HCT116 (cell line): ENCODE measurements around the gene ANKRD60. TPM values are rescaled to one million over a fixed set of nuclear protein-coding genes. Genes with fewer than 3 reads are reported as not detected.

Experiments
- ATAC-seq: fragments of 200-7000 bp; cut with Tn5 transposase; 2 replicates; pipeline ENCODE4 v1.9.1; 2020; ENCODE audit warnings: mild to moderate bottlenecking, moderate library complexity
- BruUV-seq: library from RNA; stranded (reverse); fragments of 400-500 nt; replicated peaks from 2 replicates; lab custom pipeline; 2021; lab: Mats Ljungman, UMichigan
- CTCF ChIA-PET: fragments of 300-600 bp; sonication (Branson Sonifier 250); formaldehyde crosslinking; loops from one replicate; lab custom pipeline; 2021; ENCODE audit warnings: antibody characterized with exemption; lab: Charles Lee
- POLR2A ChIA-PET: fragments of 300-600, 350-600 bp; sonication (Branson Sonifier 250); formaldehyde crosslinking; loops from one replicate; lab custom pipeline; 2021; ENCODE audit warnings: antibody characterized with exemption; lab: Charles Lee
- RAD21 ChIA-PET, 2 experiments: fragments of 300-600 bp; sonication (Branson Sonifier 250); formaldehyde crosslinking; loops; one replicate each; lab custom pipeline; 2023; ENCODE audit warnings: low total read pairs in 2 of 2; ENCODE audit not compliant: uncharacterized antibody in 2 of 2, unreplicated experiment in 2 of 2, low non-redundant PET in 1 of 2; lab: Charles Lee
- DNase-seq: peaks from one replicate; pipeline ENCODE4 v3.0.0-alpha.2; 2010; ENCODE audit warnings: low read depth, low spot score
- H2AFZ ChIP-seq: fragments of 200-600 bp; shearing (Covaris generic), sonication (generic); 2 replicates; pipeline ENCODE4 v1.6.1; 2017; ENCODE audit warnings: low read depth, mixed run types, mixed read lengths, antibody characterized with exemption, low read length; ENCODE audit not compliant: poor library complexity, severe bottlenecking
- H3K27ac ChIP-seq: 2 replicates; pipeline ENCODE4 v1.5.1; 2012; ENCODE audit warnings: low read depth, low read length
- H3K27me3 ChIP-seq: fragments of 200-600 bp; sonication (generic); 2 replicates; pipeline ENCODE4 v1.6.1; 2016; ENCODE audit warnings: mixed run types, low read length, mixed read lengths; ENCODE audit not compliant: insufficient read depth
- H3K36me3 ChIP-seq, 2 experiments: fragments of 200-500 bp in 1 of 2; fragments of 200-600 bp in 1 of 2; sonication (Bioruptor generic) in 1 of 2; sonication (generic) in 1 of 2; 2 replicates each; pipeline versions ENCODE4 v1.5.1 to v1.6.1; 2014 to 2016; ENCODE audit warnings: low read length in 2 of 2, inconsistent platforms in 1 of 2, mixed read lengths in 1 of 2, mixed run types in 1 of 2; ENCODE audit not compliant: insufficient read depth in 2 of 2, control insufficient read depth in 1 of 2
- H3K4me1 ChIP-seq, 2 experiments: fragments of 200-600 bp in 1 of 2; sonication (generic) in 1 of 2; 2 replicates each; pipeline versions ENCODE4 v1.5.1 to v1.6.1; 2012 to 2017; ENCODE audit warnings: low read length in 2 of 2, inconsistent platforms in 1 of 2, mild to moderate bottlenecking in 1 of 2, mixed read lengths in 1 of 2, mixed run types in 1 of 2, moderate library complexity in 1 of 2; ENCODE audit not compliant: insufficient read depth in 2 of 2, control insufficient read depth in 1 of 2
- H3K4me2 ChIP-seq: fragments of 200-600 bp; sonication (generic); 2 replicates; pipeline ENCODE4 v1.6.1; 2017; ENCODE audit warnings: mixed run types, low read length, mixed read lengths
- H3K4me3 ChIP-seq, 2 experiments: fragments of 200-600 bp in 1 of 2; sonication (generic) in 1 of 2; replicated peaks in 1 of 2; 2 replicates each; pipeline ENCODE4 v1.5.1; 2011 to 2016; ENCODE audit warnings: low read length in 2 of 2, control low read depth in 1 of 2, low read depth in 1 of 2, mild to moderate bottlenecking in 1 of 2, mixed read lengths in 1 of 2, mixed run types in 1 of 2
- H3K79me2 ChIP-seq: fragments of 200-600 bp; sonication (generic); 2 replicates; pipeline ENCODE4 v1.6.1; 2017; ENCODE audit warnings: mild to moderate bottlenecking, mixed run types, low read length, moderate library complexity, mixed read lengths; ENCODE audit not compliant: insufficient read depth
- H3K9ac ChIP-seq: fragments of 200-600 bp; sonication (generic); 2 replicates; pipeline ENCODE4 v1.6.1; 2016; ENCODE audit warnings: low read length, mixed read lengths
- H3K9me2 ChIP-seq: fragments of 200-600 bp; sonication (generic), shearing (Covaris generic); 2 replicates; pipeline ENCODE4 v1.6.1; 2017; ENCODE audit warnings: mixed run types, mild to moderate bottlenecking, moderate library complexity; ENCODE audit not compliant: insufficient read depth
- H3K9me3 ChIP-seq, 2 experiments: fragments of 200-500 bp in 1 of 2; fragments of 200-600 bp in 1 of 2; sonication (Bioruptor generic) in 1 of 2; sonication (generic) in 1 of 2; 2 replicates each; pipeline ENCODE4 v1.6.1; 2014 to 2017; ENCODE audit warnings: low read length in 2 of 2, mixed read lengths in 2 of 2, inconsistent platforms in 1 of 2, low read depth in 1 of 2, mild to moderate bottlenecking in 1 of 2, mixed run types in 1 of 2, moderate library complexity in 1 of 2; ENCODE audit not compliant: control insufficient read depth in 1 of 2, insufficient read depth in 1 of 2
- H4K20me1 ChIP-seq: fragments of 200-600 bp; sonication (generic), shearing (Covaris generic); 2 replicates; pipeline ENCODE4 v1.6.1; 2017; ENCODE audit warnings: mixed run types, mild to moderate bottlenecking, moderate library complexity; ENCODE audit not compliant: insufficient read depth
- CBX3 ChIP-seq: IDR thresholded peaks from 2 replicates; pipeline ENCODE4 v1.6.1; 2012; ENCODE audit warnings: low read depth
- CEBPB ChIP-seq: IDR thresholded peaks from 2 replicates; pipeline ENCODE4 v1.6.1; 2012; ENCODE audit warnings: low read depth
- CTCF ChIP-seq, 3 experiments: fragments of 200-600 bp in 1 of 3; sonication (generic) in 1 of 3; IDR thresholded peaks in 2 of 3; conservative IDR thresholded peaks in 1 of 3; 2 replicates each; pipeline ENCODE4 v1.5.1; 2012 to 2017; ENCODE audit warnings: low read depth in 2 of 3, low read length in 2 of 3, antibody characterized with exemption in 1 of 3, borderline replicate concordance in 1 of 3, control low read depth in 1 of 3, mild to moderate bottlenecking in 1 of 3, mixed read lengths in 1 of 3, mixed run types in 1 of 3, moderate library complexity in 1 of 3; ENCODE audit not compliant: insufficient read depth in 1 of 3
- EGR1 ChIP-seq: IDR thresholded peaks from 2 replicates; pipeline ENCODE4 v1.6.1; 2012; ENCODE audit warnings: low read depth
- ELF1 ChIP-seq: IDR thresholded peaks from 2 replicates; pipeline ENCODE4 v1.6.1; 2012; ENCODE audit warnings: low read depth, borderline replicate concordance
- EZH2 ChIP-seq: fragments of 200-600 bp; sonication (generic); IDR thresholded peaks from 2 replicates; pipeline ENCODE4 v1.6.1; 2017; ENCODE audit warnings: antibody characterized with exemption, mixed run types
- EZH2phosphoT487 ChIP-seq: fragments of 200-600 bp; IDR thresholded peaks from 2 replicates; pipeline ENCODE4 v1.6.1; 2018; ENCODE audit warnings: antibody characterized with exemption, borderline replicate concordance
- FOSL1 ChIP-seq: IDR thresholded peaks from 2 replicates; pipeline ENCODE4 v1.6.1; 2012; ENCODE audit warnings: low read depth
- JUND ChIP-seq: IDR thresholded peaks from 2 replicates; pipeline ENCODE4 v1.6.1; 2012
- POLR2A ChIP-seq: IDR thresholded peaks from 2 replicates; pipeline ENCODE4 v1.7.0; 2011; ENCODE audit warnings: borderline replicate concordance; ENCODE audit not compliant: insufficient read depth, insufficient read length; ENCODE audit errors: extremely low read depth
- RAD21 ChIP-seq: IDR thresholded peaks from 2 replicates; pipeline ENCODE4 v1.6.1; 2012; ENCODE audit warnings: low read depth, mild to moderate bottlenecking
- REST ChIP-seq: IDR thresholded peaks from 2 replicates; pipeline ENCODE4 v1.6.1; 2012; ENCODE audit warnings: low read depth
- SIN3A ChIP-seq: IDR thresholded peaks from 2 replicates; pipeline ENCODE4 v1.6.1; 2012; ENCODE audit warnings: low read depth
- TCF7L2 ChIP-seq: IDR thresholded peaks from 2 replicates; pipeline ENCODE4 v1.7.0; 2011; ENCODE audit warnings: borderline replicate concordance, inconsistent platforms; ENCODE audit not compliant: insufficient read depth, insufficient read length; ENCODE audit errors: extremely low read depth
- ZBTB33 ChIP-seq: IDR thresholded peaks from 2 replicates; pipeline ENCODE4 v1.6.1; 2011; ENCODE audit warnings: mild to moderate bottlenecking, low read length, moderate library complexity; ENCODE audit not compliant: insufficient replicate concordance; ENCODE audit errors: extremely low read depth
- ZFX ChIP-seq: fragments of 450-650 bp; IDR thresholded peaks from 2 replicates; pipeline ENCODE4 v1.6.1; 2017
- ZNF274 ChIP-seq: fragments of 200-500 bp; sonication (Bioruptor generic); IDR thresholded peaks from 2 replicates; pipeline ENCODE4 v1.6.1; 2014; ENCODE audit warnings: mild to moderate bottlenecking, low read depth, low read length, inconsistent platforms
- intact Hi-C: fragments of 100-400 bp; cut with micrococcal nuclease; formaldehyde crosslinking; loops from 2 replicates; pipeline ENCODE4 v1.10.0; 2022
- total RNA-seq: library from RNA; stranded (reverse); gene quantifications from one replicate; pipeline ENCODE4 v1.2.1, GENCODE V29; 2021; ENCODE audit not compliant: unreplicated experiment

The ANKRD60 gene
- total RNA-seq, 1 experiment from 2014 or later = not detected

- no peaks in the 10 kb centered on the region; the same call in 1 of the 2 replicates for H3K27me3 ChIP-seq
- no peaks in the 10 kb centered on the region for H4K20me1 ChIP-seq
- no peaks in the 10 kb centered on the region for H3K36me3 ChIP-seq
- H3K9ac ChIP-seq = no peak overlapping the region
- TF ChIP-seq EZH2 = no peak
- no peak for TF ChIP-seq FOSL1
- TF ChIP-seq JUND = no peak
- no peak for TF ChIP-seq TCF7L2
- TF ChIP-seq REST = no peak
- no peak for TF ChIP-seq ZBTB33
- TF ChIP-seq ZFX = no peak
- no peak for TF ChIP-seq ELF1
- TF ChIP-seq SIN3A = no peak
- TF ChIP-seq RAD21 = no peak
- TF ChIP-seq CBX3 = no peak
- no peak for TF ChIP-seq EGR1
- no peak for TF ChIP-seq EZH2phosphoT487
- TF ChIP-seq CTCF (IDR thresholded peaks at IDR 0.05 in 2 of 3, conservative IDR thresholded peaks at IDR 0.05 in 1 of 3; ENCODE audit: borderline replicate concordance in 1 of 3, insufficient read depth in 1 of 3, low read depth in 2 of 3, low read length in 2 of 3) = no peak
- TF ChIP-seq POLR2A = no peak
- TF ChIP-seq CEBPB = no peak
- TF ChIP-seq ZNF274 = no peak
- H3K9me2 ChIP-seq = no peaks in the 10 kb centered on the region
- no peaks in the 10 kb centered on the region for H3K79me2 ChIP-seq
- intact Hi-C loops = no loop called here
- no peak for DNase-seq
- no peak for ATAC-seq
- H3K4me3 ChIP-seq = no peak overlapping the region
- H3K9me3 ChIP-seq = no peaks in the 10 kb centered on the region
- no peak overlapping the region for H3K4me2 ChIP-seq
- RAD21 ChIA-PET = no interaction called here
- CTCF ChIA-PET = no interaction called here
- POLR2A ChIA-PET = no interaction called here
- H3K27ac ChIP-seq = no peak overlapping the region
- H3K4me1 ChIP-seq = peaks cover 0 to 11% of the 10 kb centered on the region in 2 experiments; a peak in 2 of 4 replicates
- no peak overlapping the region for H2AFZ ChIP-seq
- BruUV-seq = no TSS peak
Measured at GRCh38 chr20:58184063-58184462, 44.4 kb downstream of the ANKRD60 start.
